ENCODE measurements around the gene TMEM151A. TPM values are rescaled to one million over a fixed set of nuclear protein-coding genes. Genes with fewer than 3 reads are reported as not detected.
A peak's percentile ranks its signal among the peaks of the same experiment; 100 is the strongest.

The TMEM151A gene
- total RNA-seq, 1 donor from 2014 or later, result not detected

- Histone ChIP-seq H3K4me3 (peak within 1 kb of the TSS; percentile 89), H3K4me1 (peaks cover 55% of the 10 kb centered on the region), H3K36me3 (peaks cover 31% of the 10 kb centered on the region), H3K27me3 (ENCODE audit: low read depth) (no peaks in the 10 kb centered on the region), H3K27ac (replicated peaks) (peak within 1 kb of the TSS; percentile 97), H3K9me3 (replicated peaks) (no peaks in the 10 kb centered on the region)
- peak; percentile 43 for TF ChIP-seq CTCF (IDR thresholded peaks at IDR 0.05; ENCODE audit: borderline replicate concordance)
- intact Hi-C loops (cut with micrococcal nuclease), result no loop called here
- peak; percentile 99 for DNase-seq
Observed at GRCh38 chr11:66344550-66345315, 53.0 kb downstream of the TMEM151A start, which contains the start of gene BRMS1. BRMS1 (minus strand) TSS chr11:66345104; CDS start chr11:66342234, 2,870 bp downstream.

- Histone ChIP-seq H3K4me1 (peaks cover 55% of the 10 kb centered on the region), H3K27ac (replicated peaks) (peak overlapping the region; percentile 97), H3K9me3 (replicated peaks) (no peaks in the 10 kb centered on the region), H3K4me3 (peak overlapping the region; percentile 89), H3K27me3 (ENCODE audit: low read depth) (no peaks in the 10 kb centered on the region), H3K36me3 (peaks cover 26% of the 10 kb centered on the region)
- no peak for TF ChIP-seq CTCF (IDR thresholded peaks at IDR 0.05; ENCODE audit: borderline replicate concordance)
- no peak for DNase-seq
- intact Hi-C loops (cut with micrococcal nuclease), result no loop called here
Observed at GRCh38 chr11:66345316-66345649, 53.6 kb downstream of the TMEM151A start.

Other genes starting within 250 kb of the TMEM151A start
- 1.3 TPM for gene GAL3ST3, start 242.7 kb upstream of the TMEM151A start, total RNA-seq
- 75.5 TPM for gene SF3B2, start 239.5 kb upstream of the TMEM151A start, total RNA-seq
- 54.9 TPM for gene PACS1, start 221.6 kb upstream of the TMEM151A start, total RNA-seq
- gene KLC2, start 34.2 kb upstream of the TMEM151A start, total RNA-seq, result 34.1 TPM
- gene RAB1B, start 23.3 kb upstream of the TMEM151A start, total RNA-seq, result 116 TPM
- not detected for gene CNIH2, start 13.7 kb upstream of the TMEM151A start, total RNA-seq
- 45.6 TPM for gene YIF1A, start 2.8 kb upstream of the TMEM151A start, total RNA-seq
- 12.3 TPM for gene CD248, start 25.1 kb downstream of the TMEM151A start, total RNA-seq
- 1.0 TPM for gene RIN1, start 44.5 kb downstream of the TMEM151A start, total RNA-seq
- 14.7 TPM for gene BRMS1, start 53.2 kb downstream of the TMEM151A start, total RNA-seq
- gene B4GAT1, start 55.7 kb downstream of the TMEM151A start, total RNA-seq, result 52.9 TPM
- gene SLC29A2, start 79.9 kb downstream of the TMEM151A start, total RNA-seq, result 14.6 TPM
- gene NPAS4, start 129.1 kb downstream of the TMEM151A start, total RNA-seq, result not detected
- gene MRPL11, start 147.0 kb downstream of the TMEM151A start, total RNA-seq, result 53.8 TPM
- gene PELI3, start 175.0 kb downstream of the TMEM151A start, total RNA-seq, result 7.3 TPM
- gene DPP3, start 188.5 kb downstream of the TMEM151A start, total RNA-seq, result 13.6 TPM
- gene BBS1, start 218.7 kb downstream of the TMEM151A start, total RNA-seq, result 16.9 TPM

Data from left ventricle myocardium inferior (tissue), 1 donor.